ENCODE data around the gene RFNG. TPM values are rescaled to one million over a fixed set of nuclear protein-coding genes. Genes with fewer than 3 reads are reported as not detected.

Gene RFNG
- total RNA-seq, 1 experiment from 2014 or later: 43.4 TPM

DNA sequence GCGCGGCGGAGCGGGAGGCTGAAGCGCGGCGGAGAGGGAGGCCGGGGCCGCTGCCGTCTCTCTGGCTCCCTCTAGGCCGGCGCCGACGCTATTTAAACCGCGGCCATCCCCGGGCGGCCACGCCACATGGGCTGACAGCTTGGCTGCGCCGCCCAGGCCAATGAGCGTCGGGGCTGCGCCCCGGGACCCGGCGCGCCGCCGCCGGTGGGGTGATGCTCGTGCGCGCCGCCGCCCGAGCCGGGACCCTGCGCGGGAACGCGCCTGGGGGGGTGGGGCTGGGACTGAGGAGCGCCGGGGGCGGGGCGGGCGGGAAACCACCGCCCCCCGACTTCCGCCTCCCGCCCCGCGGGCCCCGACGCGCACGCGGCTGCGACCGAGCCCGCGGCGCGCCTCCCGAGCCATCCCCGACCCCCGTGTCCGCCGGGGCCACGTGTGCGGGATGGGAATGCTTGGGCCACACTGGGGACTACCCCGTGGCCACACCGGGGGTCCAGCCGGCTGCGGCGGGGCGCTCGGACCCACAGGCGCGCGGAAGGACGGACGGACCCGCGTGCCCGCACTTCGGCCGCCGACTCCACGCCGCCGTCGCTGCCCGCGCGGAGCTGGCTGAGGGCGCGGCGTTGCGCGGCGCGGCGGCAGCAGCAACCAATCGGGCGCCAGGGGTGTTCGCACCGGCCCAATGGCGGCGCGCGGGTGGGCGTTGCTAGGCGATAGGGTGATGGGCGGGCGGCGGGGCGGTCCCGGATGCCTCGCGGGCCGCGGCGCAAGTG lies 46.7 kb upstream of the RFNG start, which contains the start of gene FASN:
Gene FASN (minus strand): TSS at position 68 of the 770 bp plus-strand sequence. CDS start 1,791 bp downstream, outside the sequence.
- Histone ChIP-seq H3K4me1 (ENCODE audit: control insufficient read depth, insufficient read depth, low read length) (peaks cover 59% of the 10 kb centered on the region), H3K36me3 (ENCODE audit: control insufficient read depth, insufficient read depth, low read length) (peaks cover 21% of the 10 kb centered on the region), H3K27ac (ENCODE audit: low read length) (peak within 1 kb of the TSS; percentile 97), H3K4me3 (ENCODE audit: low read depth in 2 of 2, low read length in 2 of 2) (peak within 1 kb of the TSS; percentile 86 to 88), H3K9me3 (ENCODE audit: control insufficient read depth, insufficient read depth, low read depth, low read length) (no peaks in the 10 kb centered on the region), H3K27me3 (ENCODE audit: control insufficient read depth, insufficient read depth, low read length) (no peaks in the 10 kb centered on the region)
- TF ChIP-seq POLR2AphosphoS5 (IDR thresholded peaks at IDR 0.05; ENCODE audit: low read depth, low read length) (peak; percentile 97), REST (IDR thresholded peaks at IDR 0.05; ENCODE audit: insufficient read depth in 1 of 2, low read depth in 2 of 2, low read length in 1 of 2) (peak in 1 of 2 experiments; percentile 17; a peak in 1 of 4 replicates), SIN3A (IDR thresholded peaks at IDR 0.05; ENCODE audit: borderline replicate concordance, insufficient read depth, low read depth, low read length) (peak; percentile 95; the same call in 1 of the 2 replicates), TCF7L2 (IDR thresholded peaks at IDR 0.05; ENCODE audit: low read depth, low read length) (no peak)
- TF ChIP-seq, protein P1, sequence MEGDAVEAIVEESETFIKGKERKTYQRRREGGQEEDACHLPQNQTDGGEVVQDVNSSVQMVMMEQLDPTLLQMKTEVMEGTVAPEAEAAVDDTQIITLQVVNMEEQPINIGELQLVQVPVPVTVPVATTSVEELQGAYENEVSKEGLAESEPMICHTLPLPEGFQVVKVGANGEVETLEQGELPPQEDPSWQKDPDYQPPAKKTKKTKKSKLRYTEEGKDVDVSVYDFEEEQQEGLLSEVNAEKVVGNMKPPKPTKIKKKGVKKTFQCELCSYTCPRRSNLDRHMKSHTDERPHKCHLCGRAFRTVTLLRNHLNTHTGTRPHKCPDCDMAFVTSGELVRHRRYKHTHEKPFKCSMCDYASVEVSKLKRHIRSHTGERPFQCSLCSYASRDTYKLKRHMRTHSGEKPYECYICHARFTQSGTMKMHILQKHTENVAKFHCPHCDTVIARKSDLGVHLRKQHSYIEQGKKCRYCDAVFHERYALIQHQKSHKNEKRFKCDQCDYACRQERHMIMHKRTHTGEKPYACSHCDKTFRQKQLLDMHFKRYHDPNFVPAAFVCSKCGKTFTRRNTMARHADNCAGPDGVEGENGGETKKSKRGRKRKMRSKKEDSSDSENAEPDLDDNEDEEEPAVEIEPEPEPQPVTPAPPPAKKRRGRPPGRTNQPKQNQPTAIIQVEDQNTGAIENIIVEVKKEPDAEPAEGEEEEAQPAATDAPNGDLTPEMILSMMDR (IDR thresholded peaks at IDR 0.05): peak; percentile 87; the same call in 1 of the 2 replicates
- intact Hi-C loops (cut with micrococcal nuclease; ENCODE audit: unreplicated experiment): no loop called here
- POLR2A ChIA-PET: interaction anchor here (0.6 to 1.0 kb wide), 4 partner anchors 8 to 144 kb away, joined by 3 to 7 read pairs (median 6); no protein-coding TSS in a partner anchor
- no TSS peak for BruUV-seq (replicated peaks)
- CTCF ChIA-PET: interaction anchor here (0.7 kb wide), 1 partner anchor 15 kb away, joined by 3 read pairs; no protein-coding TSS in a partner anchor
- in situ Hi-C loops (cut with HindIII; ENCODE audit: low pct_unique_long_range_greater_than_20kb, low sequenced_read_pairs): no loop called here
- DNase-seq (ENCODE audit: low read depth, low spot score) (no peak), ATAC-seq (peak; percentile 80)

- Histone ChIP-seq H3K27ac (ENCODE audit: low read length) (peak overlapping the region; percentile 86), H3K4me3 (ENCODE audit: low read depth in 2 of 2, low read length in 2 of 2) (peak overlapping the region; percentile 86 to 88), H3K36me3 (ENCODE audit: control insufficient read depth, insufficient read depth, low read length) (peaks cover 25% of the 10 kb centered on the region), H3K27me3 (ENCODE audit: control insufficient read depth, insufficient read depth, low read length) (no peaks in the 10 kb centered on the region), H3K4me1 (ENCODE audit: control insufficient read depth, insufficient read depth, low read length) (peaks cover 55% of the 10 kb centered on the region), H3K9me3 (ENCODE audit: control insufficient read depth, insufficient read depth, low read depth, low read length) (no peaks in the 10 kb centered on the region)
- TF ChIP-seq REST (IDR thresholded peaks at IDR 0.05; ENCODE audit: insufficient read depth in 1 of 2, low read depth in 2 of 2, low read length in 1 of 2): no peak
- peak; percentile 14; the same call in 1 of the 2 replicates for TF ChIP-seq TCF7L2 (IDR thresholded peaks at IDR 0.05; ENCODE audit: low read depth, low read length)
- no peak for TF ChIP-seq SIN3A (IDR thresholded peaks at IDR 0.05; ENCODE audit: borderline replicate concordance, insufficient read depth, low read depth, low read length)
- ChIA-PET CTCF (no interaction called here), POLR2A (interaction anchor here (0.6 kb wide), 1 partner anchor 8 kb away, joined by 6 read pairs; no protein-coding TSS in a partner anchor)
- DNase-seq (ENCODE audit: low read depth, low spot score): no peak
- intact Hi-C loops (cut with micrococcal nuclease; ENCODE audit: unreplicated experiment): no loop called here
- BruUV-seq (replicated peaks): no TSS peak
- ATAC-seq: no peak; the same call in none of the 2 replicates
- in situ Hi-C loops (cut with HindIII; ENCODE audit: low pct_unique_long_range_greater_than_20kb, low sequenced_read_pairs): no loop called here
Observed at GRCh38 chr17:82097919-82098168, 46.2 kb upstream of the RFNG start.

All from Panc1 (cell line).